GM12892 (cell line): ENCODE data around the gene GAD1.

ENCODE experiments used
- DNase-seq: peaks from one replicate; pipeline ENCODE4 v3.0.0; 2011; ENCODE audit not compliant: insufficient read length
- FAIRE-seq: peaks from 2 replicates; lab custom pipeline; 2011; peaks lifted over from hg19 to GRCh38; lab: Jason Lieb, UNC
- POLR2A ChIP-seq: IDR thresholded peaks from 2 replicates; pipeline ENCODE4 v1.6.1; 2011; ENCODE audit warnings: low read depth, low read length, control low read depth
- POLR2AphosphoS5 ChIP-seq: IDR thresholded peaks from 2 replicates; pipeline ENCODE4 v1.6.1; 2011; ENCODE audit warnings: low read depth, low read length, control low read depth
- TAF1 ChIP-seq: IDR thresholded peaks from 2 replicates; pipeline ENCODE4 v1.6.1; 2011; ENCODE audit warnings: low read depth, mild to moderate bottlenecking, control low read depth, low read length, borderline replicate concordance

GAD1 gene

GRCh38 chr2:170862286-170862902, 45.7 kb downstream of the GAD1 start:
- FAIRE-seq (no peak), DNase-seq (no peak)
- TF ChIP-seq TAF1 (no peak), POLR2A (no peak), POLR2AphosphoS5 (no peak)

GRCh38 chr2:170863087-170863486, 46.4 kb downstream of the GAD1 start:
- no peak for TF ChIP-seq TAF1
- no peak for TF ChIP-seq POLR2AphosphoS5
- no peak for TF ChIP-seq POLR2A
- FAIRE-seq (no peak), DNase-seq (no peak)

- FAIRE-seq (no peak), DNase-seq (no peak)
- TF ChIP-seq TAF1, result no peak
- TF ChIP-seq POLR2A, result no peak
These were observed 52.3 kb downstream of the GAD1 start for GRCh38 chr2:170869036-170869435.

- FAIRE-seq (no peak), DNase-seq (no peak)
- TF ChIP-seq POLR2AphosphoS5 (no peak), POLR2A (no peak), TAF1 (no peak)
These were observed 52.8 kb downstream of the GAD1 start for GRCh38 chr2:170869461-170869860.

- DNase-seq (peak; percentile 71), FAIRE-seq (peak; percentile 90)
- TF ChIP-seq POLR2A (no peak), TAF1 (no peak), POLR2AphosphoS5 (no peak)
These were observed 56.5 kb downstream of the GAD1 start for GRCh38 chr2:170873035-170873692.

GRCh38 chr2:170878066-170878465, 61.4 kb downstream of the GAD1 start:
- TF ChIP-seq TAF1 (no peak), POLR2A (no peak)
- FAIRE-seq, result no peak
- DNase-seq, result no peak

GRCh38 chr2:170878505-170878904, 61.8 kb downstream of the GAD1 start:
- FAIRE-seq, result no peak
- TF ChIP-seq POLR2AphosphoS5, result no peak
- no peak for TF ChIP-seq TAF1
- no peak for TF ChIP-seq POLR2A
- peak; percentile 14 for DNase-seq

GRCh38 chr2:170881840-170882239, 65.2 kb downstream of the GAD1 start:
- no peak for TF ChIP-seq TAF1
- TF ChIP-seq POLR2A, result no peak
- TF ChIP-seq POLR2AphosphoS5, result no peak
- DNase-seq (no peak), FAIRE-seq (no peak)

GRCh38 chr2:170882758-170883157, 66.1 kb downstream of the GAD1 start:
- no peak for FAIRE-seq
- no peak for TF ChIP-seq POLR2AphosphoS5
- TF ChIP-seq POLR2A, result no peak
- no peak for TF ChIP-seq TAF1
- DNase-seq, result no peak

- FAIRE-seq (no peak), DNase-seq (no peak)
- TF ChIP-seq POLR2AphosphoS5 (no peak), TAF1 (no peak), POLR2A (no peak)
These were observed 67.0 kb downstream of the GAD1 start for GRCh38 chr2:170883683-170884082.

- DNase-seq, result no peak
- no peak for FAIRE-seq
- TF ChIP-seq POLR2A (no peak), POLR2AphosphoS5 (no peak), TAF1 (no peak)
These were observed 68.6 kb downstream of the GAD1 start for GRCh38 chr2:170885130-170885791.

- no peak for FAIRE-seq
- no peak for TF ChIP-seq POLR2AphosphoS5
- TF ChIP-seq TAF1, result no peak
- no peak for TF ChIP-seq POLR2A
- DNase-seq, result no peak
These were observed 69.7 kb downstream of the GAD1 start for GRCh38 chr2:170886386-170886785.
